Measurements from ENCODE around the gene TTC3. TPM values are rescaled to one million over a fixed set of nuclear protein-coding genes. Genes with fewer than 3 reads are reported as not detected.

The TTC3 gene
- polyA plus RNA-seq, 3 donors = 31.3 to 47.4 (median 41.2) TPM

DNA sequence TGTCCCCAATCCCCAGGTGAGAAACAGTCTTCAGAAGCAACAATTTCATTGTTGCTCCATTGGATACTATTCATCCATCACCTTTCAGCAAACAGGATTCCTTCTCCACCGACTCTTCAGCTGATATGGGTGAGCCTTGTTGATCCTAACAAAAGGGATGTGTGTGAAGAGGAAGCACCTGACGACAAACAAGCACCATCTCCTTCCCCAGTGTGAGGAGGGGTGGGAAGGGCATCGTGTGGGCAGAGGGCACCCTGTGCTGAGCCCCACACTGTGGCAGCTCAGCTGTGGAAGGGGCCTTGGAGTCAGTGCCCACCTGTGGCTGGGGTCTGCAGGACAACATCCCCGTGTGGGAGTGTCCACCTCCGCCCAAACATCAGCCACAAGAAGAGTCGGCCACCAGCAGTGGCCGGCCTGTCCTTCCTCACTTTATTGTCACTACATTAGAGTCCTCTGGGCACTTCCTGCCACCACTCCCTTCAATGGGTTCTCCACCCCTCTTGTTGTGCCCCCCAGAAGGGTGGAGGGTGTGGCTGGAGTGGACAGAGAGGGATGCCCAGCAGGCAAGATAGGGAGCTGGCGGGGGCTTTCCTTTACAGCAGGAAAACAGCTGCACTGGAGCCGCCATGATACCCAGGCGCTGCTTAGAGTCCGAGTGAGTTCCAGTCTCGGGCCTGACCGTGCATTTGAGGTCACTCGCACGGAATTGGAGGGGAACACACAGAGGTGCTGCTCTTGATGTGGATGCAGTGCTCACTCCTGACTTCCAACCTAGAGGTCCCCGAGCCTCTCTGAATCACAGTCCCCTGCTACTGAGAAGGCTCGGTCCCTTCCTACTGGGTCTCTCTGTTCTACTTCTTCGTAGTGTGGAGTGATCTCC is 153.2 kb downstream of the TTC3 start:
- H3K27ac ChIP-seq (ENCODE audit: low read depth, low read length) = no peak overlapping the region
- 86 to 91% (median 87%) methylated on average over 18 of the region's 18 CpGs for WGBS, 3 donors

DNA sequence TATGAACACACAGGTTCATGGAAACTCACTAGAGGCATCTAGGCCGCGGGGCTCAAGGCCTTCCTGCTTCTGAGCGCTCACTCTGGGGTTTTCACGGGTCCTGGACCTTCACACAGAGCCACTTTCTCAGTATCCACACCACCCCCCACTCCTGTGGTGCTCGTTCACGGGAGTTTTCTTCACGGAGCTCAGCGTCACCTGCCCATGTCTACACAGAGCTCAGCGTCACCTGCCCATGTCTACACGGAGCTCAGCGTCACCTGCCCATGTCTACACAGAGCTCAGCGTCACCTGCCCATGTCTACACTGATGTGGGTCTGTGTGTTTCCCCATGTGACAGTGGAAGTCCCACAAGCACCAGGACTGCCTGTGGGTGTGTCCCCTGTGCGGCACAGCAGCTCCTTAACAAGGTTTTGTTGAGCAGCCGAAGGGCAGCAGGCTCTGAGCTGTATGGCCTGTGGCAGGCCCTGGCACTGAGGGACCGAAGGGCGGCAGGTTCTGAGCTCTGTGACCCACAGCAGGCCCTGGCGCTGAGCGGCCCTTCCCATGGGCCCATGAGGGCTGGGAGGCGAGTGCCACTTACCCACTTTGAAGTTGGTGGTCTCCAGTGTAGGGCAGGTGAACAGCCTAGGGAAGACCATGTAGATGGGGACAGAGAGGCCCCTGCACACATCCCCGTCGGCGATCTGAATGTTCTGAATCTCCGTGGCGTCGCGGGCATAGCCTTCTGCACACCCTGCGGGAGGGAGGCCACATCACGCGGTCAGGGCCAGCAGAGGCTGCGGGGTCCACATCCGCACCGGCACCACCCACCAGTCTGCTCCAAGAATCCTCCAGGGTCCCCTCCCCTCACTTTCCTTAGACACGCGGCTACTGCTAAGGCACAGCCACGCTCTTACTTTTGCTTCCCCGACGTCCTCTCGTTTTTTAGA is 154.3 kb downstream of the TTC3 start:
- 93 to 97% (median 93%) methylated on average over 38 of the region's 38 CpGs for WGBS, 3 donors
- no peak overlapping the region for H3K27ac ChIP-seq (ENCODE audit: low read depth, low read length)

DNA sequence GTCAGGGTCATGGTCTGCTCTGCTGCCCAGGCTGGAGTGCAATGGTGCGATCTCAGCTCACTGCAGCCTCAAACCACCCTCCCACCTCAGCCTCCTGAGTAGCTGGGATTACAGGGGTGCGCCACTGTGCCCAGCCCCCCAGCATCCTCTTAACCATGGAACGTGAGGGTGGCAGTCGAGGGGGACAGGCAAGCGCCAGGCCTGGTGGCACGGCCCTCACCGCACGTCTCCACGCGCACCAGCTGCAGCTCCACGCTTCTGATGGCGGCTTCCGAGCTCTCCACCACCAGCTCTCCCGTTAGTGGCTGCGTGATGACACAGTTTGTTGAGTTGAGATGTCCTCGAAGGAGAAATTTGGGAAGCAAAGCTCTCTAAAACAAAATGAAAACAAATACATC is 154.9 kb downstream of the TTC3 start:
- no peak overlapping the region for H3K27ac ChIP-seq (ENCODE audit: low read depth, low read length)
- 95 to 99% (median 98%) methylated on average over 16 of the region's 16 CpGs for WGBS, 3 donors

DNA sequence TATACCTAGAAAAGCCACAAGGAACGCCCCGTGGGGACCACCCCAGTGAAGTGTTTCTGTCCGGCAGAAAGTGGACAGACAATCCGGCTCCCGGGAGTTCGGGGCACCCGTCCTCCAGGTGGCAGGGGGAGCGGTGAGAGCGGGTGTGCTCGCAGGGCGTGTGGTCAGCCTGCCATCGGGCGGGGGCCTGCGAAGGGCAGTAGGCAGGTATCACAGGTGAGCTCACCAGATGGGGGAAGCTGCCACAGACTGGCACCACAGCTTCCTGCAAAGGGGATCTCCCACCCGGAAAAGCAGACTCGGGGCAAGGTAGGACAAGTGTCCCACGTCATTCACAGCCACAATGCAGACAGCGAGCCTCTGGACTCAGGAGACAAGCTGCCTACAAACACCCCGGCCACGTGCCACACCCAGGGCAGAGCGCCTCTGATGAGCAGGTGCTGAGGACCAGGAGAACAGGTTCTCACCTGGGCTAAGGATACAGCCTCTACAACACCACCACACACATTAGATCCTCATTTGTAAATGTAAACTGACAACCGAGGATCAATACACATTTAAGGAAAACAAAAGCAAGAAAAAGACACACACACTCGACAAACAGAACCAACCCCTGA is 157.7 kb downstream of the TTC3 start:
- H3K27ac ChIP-seq (ENCODE audit: low read depth, low read length) = no peak overlapping the region
- 92 to 93% (median 93%) methylated on average over 23 of the region's 23 CpGs for WGBS, 3 donors

DNA sequence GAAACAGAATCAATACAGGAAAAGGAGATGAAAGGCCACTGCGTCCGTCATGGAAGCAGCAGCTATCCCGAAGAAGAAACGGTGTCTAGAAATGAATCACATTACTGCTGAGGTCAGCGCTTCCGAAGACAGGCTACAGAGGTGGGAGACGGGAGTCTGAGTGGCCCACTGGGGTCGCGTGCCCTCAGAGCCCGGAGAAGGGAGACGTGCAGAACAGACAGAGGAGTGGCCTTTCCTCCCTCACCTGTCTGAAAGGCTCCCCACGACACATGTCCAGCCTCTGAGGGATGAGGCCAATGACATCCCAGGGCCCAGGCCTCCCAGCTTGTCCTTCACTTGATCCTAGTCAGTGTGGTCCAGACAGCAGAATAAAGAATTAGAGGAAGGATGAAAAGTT is 158.2 kb downstream of the TTC3 start:
- 86 to 90% (median 90%) methylated on average over 12 of the region's 12 CpGs for WGBS, 3 donors
- no peak overlapping the region for H3K27ac ChIP-seq (ENCODE audit: low read depth, low read length)

DNA sequence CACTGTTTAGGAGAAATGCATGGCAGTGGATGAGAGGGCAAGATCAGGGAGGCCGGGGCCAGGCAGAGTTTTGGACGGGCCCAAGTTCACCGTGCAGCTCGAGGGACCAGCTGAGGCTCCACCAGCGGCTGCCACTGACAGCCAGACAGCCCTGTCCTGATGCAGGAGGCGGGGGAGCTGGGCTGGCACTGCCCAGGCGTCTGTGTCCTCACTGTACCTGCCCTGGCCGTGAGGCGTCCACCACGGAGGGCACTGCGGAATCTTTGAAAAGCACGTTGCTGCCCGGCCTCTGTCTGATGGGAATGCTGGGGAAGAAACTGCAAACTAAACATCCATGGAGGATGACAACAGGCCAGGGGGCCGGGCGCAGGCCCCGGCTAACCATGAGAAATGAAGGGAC is 158.6 kb downstream of the TTC3 start:
- no peak overlapping the region for H3K27ac ChIP-seq (ENCODE audit: low read depth, low read length)
- 92 to 97% (median 97%) methylated on average over 16 of the region's 16 CpGs for WGBS, 3 donors

DNA sequence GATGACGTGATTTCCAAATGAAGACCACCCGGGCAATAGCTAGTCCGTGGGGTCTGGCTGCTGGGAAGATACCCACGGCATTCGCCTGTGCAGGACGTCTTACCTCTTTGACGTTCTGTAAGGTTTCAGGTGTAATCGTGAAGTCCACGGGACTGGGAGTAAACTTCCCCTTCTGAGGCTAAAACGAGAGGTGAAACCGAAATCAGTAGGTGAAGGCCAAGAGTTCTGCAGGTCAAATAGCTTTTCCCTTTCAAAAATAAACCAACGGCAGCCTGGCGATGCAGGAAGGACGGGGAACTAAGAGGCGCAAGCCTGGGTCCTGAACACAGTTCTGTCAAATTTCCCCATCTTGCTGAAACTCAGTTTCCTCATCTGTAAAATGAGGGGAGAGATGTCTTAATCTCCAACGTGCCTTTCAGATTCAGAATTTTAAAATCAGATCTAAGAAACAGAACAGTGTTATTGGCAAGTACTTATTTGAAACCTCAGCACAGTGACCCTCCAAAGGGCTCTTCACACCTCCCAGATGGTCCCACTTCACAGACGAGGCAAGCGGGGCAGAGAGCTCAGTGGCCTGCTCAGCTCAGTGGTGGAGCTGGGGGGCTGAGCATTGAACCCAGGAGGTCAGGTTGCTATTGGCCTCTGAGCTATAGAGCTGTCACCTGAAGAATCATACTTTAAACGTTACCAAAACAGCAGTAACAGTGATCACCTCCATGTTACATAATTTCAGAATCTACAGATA is 159.4 kb downstream of the TTC3 start:
- 87 to 92% (median 91%) methylated on average over 19 of the region's 19 CpGs for WGBS, 3 donors
- no peak overlapping the region for H3K27ac ChIP-seq (ENCODE audit: low read depth, low read length)

DNA sequence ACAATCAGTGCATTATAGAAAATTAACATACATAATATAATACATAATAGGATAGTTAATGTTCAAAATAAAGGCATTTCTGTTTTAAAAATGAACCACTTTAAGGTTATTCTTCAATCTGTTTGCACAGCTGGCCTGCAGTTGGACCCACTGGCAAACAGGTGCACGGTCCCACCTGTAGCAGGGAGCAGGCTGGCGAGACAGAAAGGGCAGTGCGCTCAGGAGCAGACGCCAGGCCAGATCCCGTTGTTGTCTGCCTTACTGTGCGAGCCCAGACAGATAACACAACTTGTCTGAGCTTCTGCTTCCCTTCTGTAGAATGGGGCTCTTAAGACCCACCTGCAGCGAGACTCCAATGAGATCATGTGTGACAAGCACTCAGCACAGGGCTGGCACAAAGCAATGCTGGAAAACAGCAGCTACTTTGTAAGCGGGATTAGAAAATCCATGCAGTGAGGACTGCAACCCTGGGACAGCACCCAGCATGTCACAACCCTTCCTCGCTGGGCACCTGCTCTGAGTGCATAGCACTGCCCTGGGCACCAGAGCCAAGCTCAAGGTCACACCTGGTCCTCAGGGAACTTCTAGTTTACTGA is 160.6 kb downstream of the TTC3 start:
- WGBS, 3 donors = 45 to 97% (median 96%) methylated on average over 9 of the region's 9 CpGs
- H3K27ac ChIP-seq (ENCODE audit: low read depth, low read length) = no peak overlapping the region

DNA sequence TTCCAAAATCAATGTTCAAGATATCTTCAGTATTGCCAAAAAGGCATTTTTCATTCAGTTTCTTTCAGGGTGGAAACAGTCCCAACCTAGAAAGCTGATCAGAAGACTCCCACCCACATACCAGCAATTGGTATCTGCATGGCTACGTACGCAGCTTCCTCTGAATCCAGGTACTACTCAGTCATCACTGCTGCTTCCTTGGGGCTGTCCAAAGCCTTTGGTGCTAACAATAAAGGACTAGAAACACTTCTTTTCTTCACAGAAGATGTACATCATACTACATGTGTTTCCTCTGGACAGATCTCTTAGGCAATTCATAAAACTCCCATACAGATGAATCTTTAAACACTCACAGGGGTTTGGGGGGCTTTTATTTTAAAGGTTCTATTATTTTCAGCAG is 164.3 kb downstream of the TTC3 start:
- H3K27ac ChIP-seq (ENCODE audit: low read depth, low read length) = no peak overlapping the region
- WGBS, 3 donors = 91 to 98% (median 94%) methylated on average over 2 of the region's 2 CpGs

DNA sequence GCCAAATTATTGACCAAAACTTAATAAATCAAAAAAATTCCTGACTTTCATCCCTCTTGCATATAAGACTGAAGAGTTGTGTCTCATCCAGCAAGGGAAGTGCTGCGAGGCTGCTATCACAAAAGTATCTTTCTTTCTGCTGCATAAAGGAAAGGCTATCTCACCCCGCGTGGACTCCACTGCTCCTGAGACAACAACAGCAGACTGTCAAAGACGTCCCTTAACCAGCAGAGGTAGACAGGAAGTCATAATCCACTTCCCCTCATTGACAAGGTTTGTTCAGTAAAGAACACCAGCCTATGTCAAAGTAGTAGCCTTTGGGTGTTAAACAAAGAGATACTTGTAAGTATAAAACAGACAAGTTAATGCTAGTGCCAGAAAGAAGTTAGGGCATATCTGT is 164.7 kb downstream of the TTC3 start:
- no peak overlapping the region for H3K27ac ChIP-seq (ENCODE audit: low read depth, low read length)
- 42 to 59% (median 49%) methylated on average over 4 of the region's 4 CpGs for whole genome bisulfite sequencing, 3 donors

DNA sequence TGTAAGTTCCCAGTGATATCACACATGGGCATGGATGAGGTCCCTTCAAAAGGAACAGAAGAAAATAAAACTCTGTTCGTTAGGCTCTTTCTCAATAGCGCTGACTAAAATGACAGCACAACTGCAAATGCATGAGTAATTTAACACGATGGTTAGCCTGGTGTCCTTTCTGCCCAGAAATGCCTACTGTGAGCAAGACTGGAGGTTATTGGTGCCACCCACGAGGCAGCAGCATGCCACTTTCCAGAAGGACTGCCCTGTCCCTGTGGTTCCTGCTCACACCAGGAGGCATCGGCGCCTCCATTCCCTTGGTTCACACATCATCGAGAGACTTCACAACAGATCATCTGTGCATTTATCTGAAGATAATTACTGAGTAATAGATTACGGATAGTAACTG is 167.9 kb downstream of the TTC3 start:
- no peak overlapping the region for H3K27ac ChIP-seq (ENCODE audit: low read depth, low read length)
- WGBS, 3 donors = 81 to 96% (median 85%) methylated on average over 8 of the region's 8 CpGs

DNA sequence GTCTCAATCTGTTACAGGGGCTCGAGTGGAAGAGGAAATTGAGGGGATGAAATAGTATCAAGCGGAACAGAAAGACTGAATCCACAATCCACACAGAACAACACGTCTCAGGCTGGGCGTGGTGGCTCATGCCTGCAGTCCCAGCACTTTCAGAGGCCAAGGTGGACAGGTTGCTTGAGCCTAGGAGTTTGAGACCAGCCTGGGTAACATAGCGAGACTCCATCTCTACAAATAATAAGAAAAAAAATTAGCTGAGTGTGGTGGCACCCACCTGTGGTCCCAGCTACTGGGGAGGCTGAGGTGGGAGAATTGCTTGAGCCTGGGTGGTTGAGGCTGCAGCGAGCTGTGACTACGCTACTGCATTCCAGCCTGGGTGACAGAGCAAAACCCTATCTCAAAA is 168.4 kb downstream of the TTC3 start:
- no peak overlapping the region for H3K27ac ChIP-seq (ENCODE audit: low read depth, low read length)
- WGBS, 3 donors = 78 to 98% (median 79%) methylated on average over 7 of the region's 7 CpGs

DNA sequence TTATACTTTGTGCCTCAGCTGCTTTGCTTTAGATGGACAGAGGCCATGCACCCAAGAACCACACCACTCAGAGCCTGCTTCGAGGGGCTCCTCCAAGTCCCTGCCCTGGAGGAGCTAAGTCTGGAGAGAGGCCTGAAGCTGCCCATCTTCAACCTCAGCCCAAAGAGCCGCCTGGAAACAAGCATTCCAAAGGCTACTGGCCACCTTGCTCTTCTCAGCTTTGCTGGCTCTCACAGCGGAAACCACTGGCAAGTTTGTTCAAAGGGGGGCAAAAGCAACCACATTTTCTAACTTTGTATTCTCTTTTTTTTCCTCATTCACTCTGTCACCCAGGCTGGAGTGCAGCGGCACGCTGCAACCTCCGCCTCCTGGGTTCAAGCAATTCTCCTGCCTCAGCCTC is 170.9 kb downstream of the TTC3 start:
- WGBS, 3 donors = 98 to 99% (median 98%) methylated on average over 6 of the region's 6 CpGs
- H3K27ac ChIP-seq (ENCODE audit: low read depth, low read length) = no peak overlapping the region

DNA sequence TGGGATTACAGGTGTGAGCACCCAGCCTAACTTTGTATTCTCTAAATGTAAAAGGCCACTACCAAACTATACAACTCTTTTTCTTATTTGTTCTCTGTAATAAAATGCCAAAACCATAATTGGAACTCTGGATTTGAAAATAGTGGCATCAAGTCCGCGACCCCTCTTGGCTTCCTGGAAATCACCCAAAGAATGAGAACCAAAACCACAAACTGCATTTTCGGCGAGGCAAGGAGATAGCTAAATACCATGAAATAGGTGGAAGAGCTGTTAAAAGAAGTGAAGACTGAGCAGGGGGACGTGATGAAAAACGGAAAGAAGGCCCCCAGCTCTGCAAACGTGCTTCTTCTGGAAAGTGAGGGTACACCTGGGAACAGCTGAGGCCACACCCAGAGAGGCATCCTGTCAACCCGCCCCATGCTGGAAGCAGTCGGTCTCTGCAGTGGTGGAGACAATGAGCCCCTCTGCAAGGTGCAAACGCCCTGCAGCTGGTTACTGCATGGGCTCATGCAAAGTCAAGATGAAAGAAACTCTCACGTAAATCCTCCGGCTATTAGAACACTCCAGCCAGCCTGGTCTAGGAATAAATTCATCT is 171.5 kb downstream of the TTC3 start:
- H3K27ac ChIP-seq (ENCODE audit: low read depth, low read length) = no peak overlapping the region
- 62 to 83% (median 70%) methylated on average over 12 of the region's 12 CpGs for WGBS, 3 donors

DNA sequence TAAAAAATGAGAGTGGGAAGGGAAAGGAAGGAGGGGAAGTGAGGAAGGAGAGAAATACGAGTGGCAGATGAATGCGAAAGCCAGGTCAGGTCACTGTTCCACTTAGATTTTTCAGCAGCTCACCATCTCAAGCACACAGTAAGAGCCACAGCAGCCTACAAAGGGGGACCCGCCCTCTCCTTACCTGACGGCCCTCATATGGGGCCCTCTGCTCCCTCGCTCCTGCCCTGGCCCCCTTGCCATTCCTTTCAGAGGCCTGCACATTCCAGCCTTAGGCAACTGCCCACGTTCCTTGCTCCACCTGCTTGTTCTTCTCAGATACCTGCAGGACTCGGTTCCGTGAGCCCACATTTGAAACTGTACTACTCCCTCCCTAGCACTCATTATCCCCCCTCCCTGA is 172.1 kb downstream of the TTC3 start:
- H3K27ac ChIP-seq (ENCODE audit: low read depth, low read length) = no peak overlapping the region
- 87 to 91% (median 91%) methylated on average over 8 of the region's 8 CpGs for WGBS, 3 donors

DNA sequence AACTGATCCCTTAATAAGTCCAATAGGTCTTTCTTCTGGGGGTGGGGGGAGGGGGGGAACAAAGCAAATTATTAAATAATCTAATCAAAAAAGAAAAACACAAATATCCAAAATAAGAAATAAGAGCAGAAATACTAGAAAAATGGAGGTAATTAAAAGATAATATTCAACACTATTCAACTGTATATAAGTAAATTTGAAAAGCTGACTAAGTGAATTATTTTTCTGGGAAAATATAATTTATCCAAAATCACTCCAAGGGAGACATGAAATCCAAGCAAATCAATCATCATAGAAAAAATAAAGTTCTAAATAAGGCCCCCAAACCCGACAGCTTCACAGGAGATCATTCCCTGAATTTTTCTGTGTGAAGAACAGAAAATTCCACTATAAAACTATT is 175.2 kb downstream of the TTC3 start:
- H3K27ac ChIP-seq (ENCODE audit: low read depth, low read length) = no peak overlapping the region
- WGBS, 3 donors = 73 to 94% (median 92%) methylated on average over 1 of the region's 1 CpG

DNA sequence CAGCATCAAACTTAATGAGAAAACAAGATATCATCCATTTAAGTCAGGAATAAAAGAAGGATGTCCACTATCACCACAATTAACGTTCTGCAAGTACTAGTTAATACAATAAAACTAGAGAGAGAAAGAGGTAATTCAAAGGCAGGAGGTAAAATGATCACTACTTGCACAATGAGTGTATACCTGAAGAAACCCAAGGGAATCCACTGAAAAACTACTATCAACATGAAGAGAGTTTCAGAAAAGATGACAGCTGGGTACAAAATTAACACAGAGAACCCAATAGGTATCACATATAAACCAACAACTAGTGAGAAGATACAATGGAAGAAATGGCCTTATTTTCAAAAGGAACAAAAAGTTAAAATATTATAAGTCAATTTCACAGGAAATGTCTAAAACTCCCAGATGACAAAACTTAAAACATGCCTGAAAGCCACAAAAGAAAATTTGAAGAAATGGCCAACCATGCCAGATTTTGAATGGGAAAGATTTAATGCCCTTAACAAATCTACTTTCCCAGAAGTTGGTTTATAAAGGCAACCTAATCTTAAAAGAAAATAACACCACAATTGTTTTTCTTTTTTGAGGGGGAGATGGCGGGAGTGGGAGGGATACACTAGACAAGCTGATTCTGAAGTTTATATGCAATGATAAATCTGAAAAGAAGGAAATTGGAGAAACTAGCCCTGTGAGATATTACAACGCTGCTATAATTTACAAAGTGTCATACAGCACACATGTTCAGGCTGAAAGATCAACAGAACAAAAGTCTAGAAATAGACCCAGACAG is 176.3 kb downstream of the TTC3 start:
- 82 to 85% (median 84%) methylated on average over 3 of the region's 3 CpGs for WGBS, 3 donors
- H3K27ac ChIP-seq (ENCODE audit: low read depth, low read length) = no peak overlapping the region
